Measurements from ENCODE around the gene WASHC2C.
"Not testable (repeated sequence)": the region's sequence is repeated elsewhere in the genome, so short reads cannot be mapped to it uniquely, and the experiment has no call there.

The WASHC2C gene

DNA sequence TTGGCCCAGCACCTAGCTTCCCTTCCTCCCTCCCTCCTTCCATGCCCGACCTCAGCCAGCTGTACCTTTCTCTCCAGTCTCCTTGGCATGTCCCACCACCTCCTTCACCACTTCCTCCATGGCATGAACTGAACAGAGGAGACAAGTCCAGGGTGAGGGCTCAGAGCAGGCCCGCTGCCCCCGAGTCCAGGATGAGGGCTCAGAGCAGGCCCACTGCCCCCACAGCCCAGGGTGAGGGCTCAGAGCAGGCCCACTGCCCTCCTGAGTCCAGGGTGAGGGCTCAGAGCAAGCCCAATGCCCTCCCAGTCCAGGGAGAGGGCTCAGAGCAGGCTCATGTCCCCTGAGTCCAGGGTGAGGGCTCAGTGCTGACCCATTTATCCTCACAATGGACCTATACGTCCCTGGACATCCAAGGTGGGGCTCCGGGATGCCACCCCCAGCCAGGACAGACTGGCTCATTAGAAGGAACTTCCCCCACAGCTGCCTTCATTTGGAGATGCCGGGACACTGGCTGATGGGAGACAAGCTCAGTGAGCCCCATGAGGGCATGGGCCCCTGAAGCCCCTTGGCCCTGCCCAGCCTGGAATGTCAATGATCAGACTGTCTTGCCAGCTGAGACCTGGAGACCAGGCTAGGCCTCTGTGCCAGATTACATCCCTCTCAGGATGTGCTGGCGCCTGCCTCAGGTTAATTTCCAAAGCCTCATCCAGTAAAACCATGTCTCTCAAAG, 90.2 kb downstream of the WASHC2C start:
- no peak for TF ChIP-seq ZFX (IDR thresholded peaks at IDR 0.05)
- TF ChIP-seq, protein P1, sequence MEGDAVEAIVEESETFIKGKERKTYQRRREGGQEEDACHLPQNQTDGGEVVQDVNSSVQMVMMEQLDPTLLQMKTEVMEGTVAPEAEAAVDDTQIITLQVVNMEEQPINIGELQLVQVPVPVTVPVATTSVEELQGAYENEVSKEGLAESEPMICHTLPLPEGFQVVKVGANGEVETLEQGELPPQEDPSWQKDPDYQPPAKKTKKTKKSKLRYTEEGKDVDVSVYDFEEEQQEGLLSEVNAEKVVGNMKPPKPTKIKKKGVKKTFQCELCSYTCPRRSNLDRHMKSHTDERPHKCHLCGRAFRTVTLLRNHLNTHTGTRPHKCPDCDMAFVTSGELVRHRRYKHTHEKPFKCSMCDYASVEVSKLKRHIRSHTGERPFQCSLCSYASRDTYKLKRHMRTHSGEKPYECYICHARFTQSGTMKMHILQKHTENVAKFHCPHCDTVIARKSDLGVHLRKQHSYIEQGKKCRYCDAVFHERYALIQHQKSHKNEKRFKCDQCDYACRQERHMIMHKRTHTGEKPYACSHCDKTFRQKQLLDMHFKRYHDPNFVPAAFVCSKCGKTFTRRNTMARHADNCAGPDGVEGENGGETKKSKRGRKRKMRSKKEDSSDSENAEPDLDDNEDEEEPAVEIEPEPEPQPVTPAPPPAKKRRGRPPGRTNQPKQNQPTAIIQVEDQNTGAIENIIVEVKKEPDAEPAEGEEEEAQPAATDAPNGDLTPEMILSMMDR (conservative IDR thresholded peaks at IDR 0.05): no peak

DNA sequence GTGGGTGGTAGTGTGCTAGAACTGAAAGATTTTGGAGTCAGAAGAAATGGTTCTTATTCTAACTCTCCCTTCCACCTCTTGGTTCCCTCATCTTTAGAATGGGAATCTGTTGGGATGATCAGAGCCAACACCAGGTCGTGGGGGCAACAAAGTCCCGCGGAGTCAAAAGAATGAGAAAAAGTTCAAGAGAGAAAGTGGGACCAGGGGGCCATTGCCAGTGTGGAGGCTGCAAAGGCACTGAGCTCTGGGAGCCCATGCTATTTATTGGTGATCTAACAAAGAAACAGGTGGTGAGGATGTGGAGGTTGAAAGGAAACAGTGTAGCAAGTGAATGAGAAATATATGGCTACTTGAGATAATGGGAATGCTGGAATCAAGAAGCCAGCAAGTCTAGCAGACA, 90.8 kb downstream of the WASHC2C start:
- TF ChIP-seq ZFX (IDR thresholded peaks at IDR 0.05): no peak
- TF ChIP-seq, protein P1 (conservative IDR thresholded peaks at IDR 0.05): no peak
- H3K27ac ChIP-seq: no peak overlapping the region

More for the DNA sequence above, 90.2 kb downstream of the WASHC2C start:
- H3K27ac ChIP-seq: no peak overlapping the region

DNA sequence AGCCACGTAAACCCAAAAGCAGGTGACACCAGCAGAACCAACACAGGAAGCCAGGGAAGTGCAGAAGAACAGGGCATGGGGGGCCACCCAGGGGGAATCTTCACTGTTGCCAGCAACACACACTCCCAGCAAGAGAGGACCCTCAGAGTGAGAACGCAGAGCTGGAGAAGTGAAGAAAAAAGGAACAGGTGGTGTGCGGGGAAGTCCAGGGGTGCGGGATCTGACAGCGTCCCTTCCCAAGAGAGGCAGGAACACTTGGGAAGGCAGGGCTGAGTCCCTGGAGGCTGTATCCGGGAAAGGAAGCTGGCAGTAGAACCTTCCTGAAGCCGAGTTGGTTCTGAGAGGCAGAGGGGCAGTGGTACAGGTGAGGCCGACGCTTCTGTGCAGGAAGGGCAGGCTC, 92.5 kb downstream of the WASHC2C start:
- no peak overlapping the region for H3K27ac ChIP-seq
- TF ChIP-seq, protein P1 (conservative IDR thresholded peaks at IDR 0.05): no peak
- TF ChIP-seq ZFX (IDR thresholded peaks at IDR 0.05): no peak

GRCh38 chr10:45820107-45820830, 93.2 kb downstream of the WASHC2C start:
- H3K27ac ChIP-seq: not testable (repeated sequence)

GRCh38 chr10:45822918-45823317, 95.9 kb downstream of the WASHC2C start:
- not testable (repeated sequence) for H3K27ac ChIP-seq
